ENCODE results near the gene DUSP7.

DUSP7 gene

GRCh38 chr3:52028572-52028971 lies 27.8 kb downstream of the DUSP7 start:
- DNase-seq (ENCODE audit: low spot score), result no peak

GRCh38 chr3:52026041-52026440 lies 30.3 kb downstream of the DUSP7 start:
- DNase-seq (ENCODE audit: low spot score), result no peak

GRCh38 chr3:52025453-52025852 lies 30.9 kb downstream of the DUSP7 start:
- no peak for DNase-seq (ENCODE audit: low spot score)

GRCh38 chr3:52024765-52025452 lies 31.5 kb downstream of the DUSP7 start:
- DNase-seq (ENCODE audit: low spot score), result no peak

GRCh38 chr3:52023860-52024764 lies 32.3 kb downstream of the DUSP7 start:
- DNase-seq (ENCODE audit: low spot score), result no peak

- DNase-seq (ENCODE audit: low spot score), result no peak
Observed at GRCh38 chr3:52023101-52023770, 33.1 kb downstream of the DUSP7 start.

GRCh38 chr3:52022323-52023100 lies 33.9 kb downstream of the DUSP7 start:
- no peak for DNase-seq (ENCODE audit: low spot score)

GRCh38 chr3:52021489-52022268 lies 34.7 kb downstream of the DUSP7 start:
- DNase-seq (ENCODE audit: low spot score), result no peak

- DNase-seq (ENCODE audit: low spot score), result no peak
Observed at GRCh38 chr3:52020796-52021195, 35.6 kb downstream of the DUSP7 start.

GRCh38 chr3:52019352-52020080 lies 36.9 kb downstream of the DUSP7 start:
- no peak for DNase-seq (ENCODE audit: low spot score)

- DNase-seq (ENCODE audit: low spot score), result no peak
Observed at GRCh38 chr3:52018319-52019000, 37.9 kb downstream of the DUSP7 start.

GRCh38 chr3:52017586-52017985 lies 38.8 kb downstream of the DUSP7 start:
- DNase-seq (ENCODE audit: low spot score), result no peak

GRCh38 chr3:52015438-52016228 lies 40.7 kb downstream of the DUSP7 start:
- no peak for DNase-seq (ENCODE audit: low spot score)

- DNase-seq (ENCODE audit: low spot score), result no peak
Observed at GRCh38 chr3:52014613-52015012, 41.8 kb downstream of the DUSP7 start.

GRCh38 chr3:52013802-52014598 lies 42.4 kb downstream of the DUSP7 start:
- no peak for DNase-seq (ENCODE audit: low spot score)

- no peak for DNase-seq (ENCODE audit: low spot score)
Observed at GRCh38 chr3:52012699-52013098, 43.7 kb downstream of the DUSP7 start.

GRCh38 chr3:52010431-52010830 lies 45.9 kb downstream of the DUSP7 start:
- no peak for DNase-seq (ENCODE audit: low spot score)

GRCh38 chr3:52007291-52007690 lies 49.1 kb downstream of the DUSP7 start:
- DNase-seq (ENCODE audit: low spot score), result no peak

All from CD4-positive, alpha-beta T cell treated with Interleukin-15 for 4 hours (primary cell).